NT2/D1 (cell line): Measurements from ENCODE around the gene MMD.

Experiments used
- YY1 ChIP-seq: IDR thresholded peaks from 2 replicates; pipeline ENCODE4 v1.6.1; 2011; ENCODE audit not compliant: insufficient read length, insufficient read depth
- ZNF274 ChIP-seq: IDR thresholded peaks from 2 replicates; pipeline ENCODE4 v1.6.1; 2011; ENCODE audit warnings: mild to moderate bottlenecking, low read depth, low read length

- TF ChIP-seq YY1 (no peak), ZNF274 (no peak)
Measured at GRCh38 chr17:55446581-55447205, 25.1 kb upstream of the MMD start.
